ENCODE data around the gene EFHC1.

DNA sequence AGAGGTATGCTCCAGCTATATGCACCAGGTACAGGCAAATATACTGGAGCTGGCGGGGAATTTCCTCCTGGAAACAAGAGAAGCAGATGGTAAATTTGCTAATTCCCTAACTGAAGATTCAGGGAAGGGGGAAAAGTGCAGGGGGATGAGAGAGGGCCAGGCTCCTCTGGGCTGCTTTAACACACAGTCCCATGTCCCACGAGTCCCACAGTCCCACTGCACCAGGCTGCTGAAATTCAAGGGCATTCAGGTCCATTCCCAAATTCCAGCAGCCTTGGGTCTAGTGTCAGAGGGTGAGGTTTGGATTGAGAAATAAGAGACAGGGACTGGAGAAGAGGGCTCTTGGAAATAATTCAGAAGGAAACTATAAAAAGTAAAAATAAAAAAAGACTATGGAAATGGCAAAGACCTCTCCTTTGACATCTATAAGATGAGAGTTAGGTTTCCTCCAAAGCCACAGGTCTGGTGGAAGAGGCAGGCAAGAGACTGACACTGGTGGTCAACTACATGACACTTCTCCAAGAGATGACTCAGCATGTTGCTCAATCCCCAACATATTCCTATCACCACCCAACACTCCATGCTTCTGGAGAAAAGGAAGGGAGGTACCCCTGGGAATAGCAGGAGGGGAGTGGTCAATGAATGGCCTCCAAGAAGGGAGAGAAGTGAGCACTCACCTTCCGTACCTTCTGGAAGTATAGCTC is 87.6 kb downstream of the EFHC1 start:
- TF ChIP-seq, protein P1, sequence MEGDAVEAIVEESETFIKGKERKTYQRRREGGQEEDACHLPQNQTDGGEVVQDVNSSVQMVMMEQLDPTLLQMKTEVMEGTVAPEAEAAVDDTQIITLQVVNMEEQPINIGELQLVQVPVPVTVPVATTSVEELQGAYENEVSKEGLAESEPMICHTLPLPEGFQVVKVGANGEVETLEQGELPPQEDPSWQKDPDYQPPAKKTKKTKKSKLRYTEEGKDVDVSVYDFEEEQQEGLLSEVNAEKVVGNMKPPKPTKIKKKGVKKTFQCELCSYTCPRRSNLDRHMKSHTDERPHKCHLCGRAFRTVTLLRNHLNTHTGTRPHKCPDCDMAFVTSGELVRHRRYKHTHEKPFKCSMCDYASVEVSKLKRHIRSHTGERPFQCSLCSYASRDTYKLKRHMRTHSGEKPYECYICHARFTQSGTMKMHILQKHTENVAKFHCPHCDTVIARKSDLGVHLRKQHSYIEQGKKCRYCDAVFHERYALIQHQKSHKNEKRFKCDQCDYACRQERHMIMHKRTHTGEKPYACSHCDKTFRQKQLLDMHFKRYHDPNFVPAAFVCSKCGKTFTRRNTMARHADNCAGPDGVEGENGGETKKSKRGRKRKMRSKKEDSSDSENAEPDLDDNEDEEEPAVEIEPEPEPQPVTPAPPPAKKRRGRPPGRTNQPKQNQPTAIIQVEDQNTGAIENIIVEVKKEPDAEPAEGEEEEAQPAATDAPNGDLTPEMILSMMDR (IDR thresholded peaks at IDR 0.05), result no peak
- no peak for TF ChIP-seq POLR2A (IDR thresholded peaks at IDR 0.05)
